Esophagus muscularis mucosa (tissue), 4 donors: ENCODE results near the gene PPY.

Experiments used
- CTCF ChIP-seq, 3 experiments: fragments of 200-600 bp in 2 of 3; fragments of 450-650 bp in 1 of 3; sonication (generic) in 2 of 3; IDR thresholded peaks; one replicate each; pipeline ENCODE4 v1.5.1; 2017 to 2019; ENCODE audit warnings: antibody characterized with exemption in 3 of 3, mild to moderate bottlenecking in 2 of 3, moderate library complexity in 1 of 3
- EP300 ChIP-seq: sonication (generic); formaldehyde crosslinking; IDR thresholded peaks from one replicate; pipeline ENCODE4 v1.6.1; 2017; ENCODE audit warnings: antibody characterized with exemption
- POLR2A ChIP-seq: fragments of 450-650 bp; IDR thresholded peaks from one replicate; pipeline ENCODE4 v1.6.1; 2017; ENCODE audit warnings: antibody characterized with exemption, moderate library complexity, mild to moderate bottlenecking, low read depth
- POLR2AphosphoS5 ChIP-seq, 2 donors: sonication (generic); formaldehyde crosslinking; IDR thresholded peaks; one replicate each; pipeline ENCODE4 v1.6.1; 2017; ENCODE audit warnings: antibody characterized with exemption in 2 of 2

- no peak for TF ChIP-seq CTCF (IDR thresholded peaks at IDR 0.05)
- no peak for TF ChIP-seq EP300
- no peak for TF ChIP-seq POLR2AphosphoS5 (IDR thresholded peaks at IDR 0.05)
- no peak for TF ChIP-seq POLR2A
These were observed 17.7 kb downstream of the PPY start for GRCh38 chr17:43924558-43924957.
